Measurements from ENCODE around the gene ERC2.

ERC2 gene

GRCh38 chr3:56424336-56424735 is 43.9 kb downstream of the ERC2 start:
- DNase-seq, result peak; percentile 1

DNA sequence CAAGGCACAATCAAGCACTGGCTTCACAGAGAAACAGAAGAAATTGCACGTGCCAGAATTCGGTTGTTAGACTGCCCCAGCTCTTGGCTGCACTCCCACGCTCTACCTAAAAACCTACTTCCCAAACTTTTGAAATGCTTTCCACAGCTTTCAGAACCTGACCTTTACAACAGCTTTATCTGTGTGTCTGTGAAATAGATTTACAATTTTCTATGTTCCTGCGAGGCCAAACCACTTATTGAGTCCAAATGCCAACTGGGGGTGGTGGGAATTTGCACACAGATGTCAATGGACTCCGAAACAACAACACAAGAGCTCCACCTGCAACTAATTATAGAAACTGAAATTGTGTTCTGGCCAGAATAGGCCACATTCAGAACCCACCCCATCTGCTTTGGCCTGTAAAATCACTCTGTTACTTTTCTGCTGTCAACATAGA is 44.6 kb downstream of the ERC2 start:
- no peak for DNase-seq

- DNase-seq, result no peak
These were observed 46.0 kb downstream of the ERC2 start for GRCh38 chr3:56422316-56422715.

DNA sequence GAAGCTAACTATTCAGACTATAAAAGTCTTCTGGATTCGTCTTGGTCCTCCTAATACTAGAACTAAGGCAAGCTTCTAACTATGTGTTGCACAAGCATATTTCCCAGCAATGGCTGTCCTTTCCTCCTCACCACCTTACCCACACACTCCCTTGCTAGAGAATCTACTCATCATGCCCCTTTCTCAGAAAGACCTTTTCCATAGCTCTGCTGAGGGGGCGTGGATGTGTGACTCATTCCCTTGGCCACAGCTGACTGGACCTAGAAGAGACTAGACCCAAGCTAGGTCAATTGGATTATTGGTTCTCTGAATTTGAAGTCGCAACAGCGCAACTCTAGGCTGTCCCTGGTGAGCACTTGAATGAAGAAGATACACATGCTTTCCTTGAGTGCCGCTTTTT is 47.1 kb downstream of the ERC2 start:
- no peak for DNase-seq

GRCh38 chr3:56415652-56416051 is 52.6 kb downstream of the ERC2 start:
- DNase-seq, result no peak

DNA sequence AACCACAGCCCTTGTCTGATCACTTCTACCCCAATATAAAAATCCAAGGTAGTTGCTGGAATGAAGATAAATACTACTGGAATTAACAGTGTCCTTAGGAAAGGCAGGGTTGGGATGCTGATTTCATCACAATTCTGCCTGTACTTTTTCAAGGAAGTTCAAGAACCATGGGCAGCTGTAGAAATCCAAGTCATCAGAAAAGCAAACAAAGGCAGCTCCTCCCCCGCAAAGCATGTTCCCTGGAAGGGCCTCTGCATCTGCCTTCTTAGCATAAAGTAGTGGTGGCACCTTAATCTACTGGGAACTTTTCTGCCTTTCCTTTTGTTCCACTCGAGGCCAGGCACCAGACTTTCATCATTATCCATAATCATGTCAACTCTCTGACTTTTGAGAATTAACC is 54.4 kb downstream of the ERC2 start:
- DNase-seq, result no peak

GRCh38 chr3:56411166-56411565 is 57.1 kb downstream of the ERC2 start:
- no peak for DNase-seq

GRCh38 chr3:56410576-56410975 is 57.7 kb downstream of the ERC2 start:
- DNase-seq, result no peak

GRCh38 chr3:56409790-56410189 is 58.5 kb downstream of the ERC2 start:
- no peak for DNase-seq

- no peak for DNase-seq
These were observed 59.5 kb downstream of the ERC2 start for GRCh38 chr3:56408761-56409196.

GRCh38 chr3:56406826-56407515 is 61.3 kb downstream of the ERC2 start:
- no peak for DNase-seq

DNA sequence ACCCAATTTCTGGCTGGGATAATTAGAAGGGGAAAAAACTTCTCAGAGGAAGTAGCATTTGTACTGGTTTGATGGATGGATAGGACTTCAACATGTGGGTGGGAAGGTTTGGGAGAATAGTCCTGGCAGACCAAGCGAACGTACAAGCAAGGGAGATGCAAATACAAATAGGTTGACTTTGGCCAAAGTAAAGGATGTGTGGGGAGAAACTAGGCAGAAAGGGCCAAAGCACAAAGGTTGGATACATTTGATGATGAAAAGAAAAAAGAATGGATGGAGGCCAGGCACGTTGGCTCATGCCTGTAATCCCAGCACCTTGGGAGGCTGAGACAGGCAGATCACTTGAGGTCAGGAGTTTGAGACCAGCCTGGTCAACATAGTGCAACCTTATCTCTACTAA is 63.4 kb downstream of the ERC2 start:
- no peak for DNase-seq

DNA sequence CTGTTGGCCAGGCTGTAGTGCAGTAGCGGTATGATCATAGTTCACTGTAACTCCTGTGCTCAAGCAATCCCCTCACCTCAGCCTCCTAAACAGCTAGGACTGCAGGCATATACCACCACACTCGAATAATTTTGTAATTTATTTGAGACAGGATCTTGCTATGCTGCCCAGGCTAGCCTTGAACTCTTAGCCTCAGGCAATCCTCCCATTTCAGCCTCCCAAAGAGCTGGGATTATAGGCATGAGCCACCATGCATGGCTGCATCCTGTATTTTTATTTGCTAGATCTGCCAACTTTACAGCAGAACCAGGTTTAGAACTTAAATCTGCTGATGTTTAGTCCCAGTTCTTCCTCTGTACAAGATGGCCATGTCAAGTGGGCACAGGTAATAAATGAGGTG is 69.6 kb downstream of the ERC2 start:
- no peak for DNase-seq

DNA sequence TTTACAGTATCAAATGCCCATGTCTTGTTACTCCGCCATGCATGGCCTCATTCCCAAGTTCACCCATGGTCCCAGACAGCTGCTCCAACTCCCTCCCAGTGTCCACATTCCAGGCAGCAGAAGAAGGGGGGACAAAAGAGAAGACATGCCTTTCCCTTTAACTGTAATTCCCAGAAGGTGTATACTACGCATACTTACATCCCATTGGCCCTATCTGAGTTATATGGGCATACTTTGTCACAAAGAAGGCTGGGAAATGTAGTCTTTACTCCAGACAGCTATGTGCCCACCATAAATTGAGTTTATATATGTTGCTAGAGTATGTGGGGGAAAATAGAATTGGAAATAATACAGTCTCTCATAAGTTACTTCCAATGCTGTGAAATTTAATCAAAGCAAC is 70.5 kb downstream of the ERC2 start:
- no peak for DNase-seq

DNA sequence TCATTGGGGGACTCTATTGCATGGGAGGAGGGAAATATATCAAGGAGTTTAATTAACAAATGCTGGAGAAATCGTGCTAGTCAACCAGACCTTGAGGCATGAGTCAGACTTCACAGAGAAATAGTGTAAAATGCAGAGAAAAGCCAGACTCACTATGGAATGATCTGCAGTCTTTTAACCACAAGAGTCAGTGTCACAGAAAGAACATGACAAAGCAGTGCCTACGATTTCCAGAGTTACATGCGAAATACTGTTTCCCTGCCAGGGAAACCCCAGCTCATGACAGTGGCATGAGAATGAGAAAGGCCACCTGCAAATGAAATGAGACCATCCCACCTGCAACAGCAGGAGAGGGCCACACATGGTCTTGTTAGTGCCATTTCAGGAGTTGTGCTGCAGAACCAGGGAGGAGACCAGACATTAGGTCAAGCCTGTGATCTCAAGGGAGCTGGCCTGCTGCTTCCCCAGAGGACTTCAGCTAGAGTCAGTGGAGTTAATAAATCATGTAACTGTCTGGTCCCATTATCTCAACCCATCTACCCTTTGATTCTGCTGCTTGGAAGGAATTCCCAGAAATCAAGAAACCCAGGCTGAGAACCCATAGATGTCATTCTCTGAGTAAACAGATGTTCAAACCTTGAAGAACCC is 79.0 kb downstream of the ERC2 start:
- DNase-seq, result no peak

GRCh38 chr3:56383092-56383491 is 85.2 kb downstream of the ERC2 start:
- DNase-seq, result no peak

- DNase-seq, result peak; percentile 63
These were observed 88.5 kb downstream of the ERC2 start for GRCh38 chr3:56379723-56380287.

- no peak for DNase-seq
These were observed 92.6 kb downstream of the ERC2 start for GRCh38 chr3:56375654-56376053.

- no peak for DNase-seq
These were observed 94.9 kb downstream of the ERC2 start for GRCh38 chr3:56373386-56373785.

GRCh38 chr3:56370991-56371775 is 97.1 kb downstream of the ERC2 start:
- no peak for DNase-seq

- DNase-seq, result peak; percentile 1
These were observed 98.4 kb downstream of the ERC2 start for GRCh38 chr3:56369914-56370313.

DNA sequence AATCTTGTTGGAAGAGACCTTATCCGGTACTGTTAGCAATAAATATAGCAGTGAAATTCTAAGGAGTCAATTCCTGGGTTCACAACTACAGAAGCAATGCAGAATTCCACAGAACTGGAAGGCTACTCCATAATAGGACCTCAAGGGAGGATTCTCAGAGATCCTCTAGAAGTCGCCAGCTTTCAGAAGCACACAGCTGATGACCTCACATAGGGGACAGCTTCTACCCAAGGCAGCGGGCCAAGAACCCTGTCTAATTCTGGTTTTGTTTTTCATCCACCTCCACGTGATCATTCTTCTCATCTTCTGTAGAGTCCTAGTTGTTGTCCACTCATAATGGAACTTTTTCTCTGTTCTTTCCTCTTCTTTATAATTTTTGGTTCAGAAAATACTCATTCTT is 99.4 kb downstream of the ERC2 start:
- DNase-seq, result no peak

DNA sequence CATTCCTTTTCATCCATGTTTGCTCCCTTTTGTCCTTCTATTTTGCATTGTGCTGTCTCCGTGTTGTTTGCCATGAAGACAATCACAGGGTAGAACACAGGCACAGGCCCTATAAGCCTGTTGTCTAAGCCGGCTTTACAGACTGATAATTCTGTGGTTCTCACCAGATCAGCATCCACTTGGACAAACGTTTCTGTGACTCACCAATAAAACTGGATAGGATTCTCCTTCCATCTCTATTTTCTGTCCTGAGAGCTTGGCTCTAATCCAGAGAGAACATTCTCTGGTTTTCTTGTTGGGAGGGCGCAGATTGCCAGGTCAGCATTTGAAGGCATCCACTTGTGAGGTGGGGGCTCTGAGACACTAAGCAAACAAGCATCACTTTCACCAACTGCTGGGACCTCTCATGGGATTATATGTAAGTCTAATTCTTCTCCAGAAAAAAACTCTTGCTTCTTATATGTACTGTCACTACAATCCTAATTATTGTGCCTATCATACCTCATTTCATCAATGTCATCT is 101.6 kb downstream of the ERC2 start:
- peak; percentile 24 for DNase-seq
